SK-N-SH (cell line): ENCODE data around the gene NLRC5. TPM values are rescaled to one million over a fixed set of nuclear protein-coding genes. Genes with fewer than 3 reads are reported as not detected.

ENCODE experiments used
- CTCF ChIA-PET: fragments of 300-600, 350-600 bp; formaldehyde crosslinking; extraction: SDS; loops from one replicate; lab custom pipeline; 2021; lab: Yijun Ruan, JAX
- POLR2A ChIA-PET: fragments of 350-600 bp; sonication (Branson Sonifier 250); formaldehyde crosslinking; extraction: SDS; loops from one replicate; lab custom pipeline; 2020; ENCODE audit warnings: antibody characterized with exemption, inconsistent platforms; lab: Yijun Ruan, JAX
- DNase-seq: peaks from one replicate; pipeline ENCODE4 v3.0.0; 2012
- H2AFZ ChIP-seq: fragments of 200-600 bp; sonication (generic); 2 replicates; pipeline ENCODE4 v1.8.1; 2016; ENCODE audit warnings: antibody characterized with exemption, mild to moderate bottlenecking, low read depth
- H3F3A ChIP-seq: fragments of 200-600 bp; sonication (generic); replicated peaks from 2 replicates; pipeline ENCODE3; 2016; ENCODE audit warnings: antibody characterized with exemption, mild to moderate bottlenecking; ENCODE audit not compliant: insufficient read depth
- H3K27ac ChIP-seq, 2 experiments: fragments of 200-500 bp in 1 of 2; fragments of 200-600 bp in 1 of 2; sonication (Bioruptor generic) in 1 of 2; sonication (generic), shearing (Covaris generic) in 1 of 2; 2 replicates each; pipeline versions ENCODE4 v1.5.1 to v1.6.1; 2014 to 2016; ENCODE audit warnings: low read depth in 2 of 2, inconsistent platforms in 1 of 2, low read length in 1 of 2, mild to moderate bottlenecking in 1 of 2, mixed read lengths in 1 of 2
- H3K27me3 ChIP-seq: fragments of 200-600 bp; sonication (generic), shearing (Covaris generic); 2 replicates; pipeline ENCODE4 v1.6.1; 2016; ENCODE audit warnings: mixed run types; ENCODE audit not compliant: insufficient read depth
- H3K36me3 ChIP-seq, 2 experiments: fragments of 200-500 bp in 1 of 2; fragments of 200-600 bp in 1 of 2; sonication (Bioruptor generic) in 1 of 2; sonication (generic) in 1 of 2; replicated peaks in 1 of 2; 2 replicates each; pipeline versions ENCODE3 to v1.5.1; 2014 to 2016; ENCODE audit warnings: low read length in 1 of 2, mild to moderate bottlenecking in 1 of 2; ENCODE audit not compliant: insufficient read depth in 2 of 2, control insufficient read depth in 1 of 2
- H3K4me1 ChIP-seq, 2 experiments: fragments of 200-500 bp in 1 of 2; fragments of 200-600 bp in 1 of 2; sonication (Bioruptor generic) in 1 of 2; sonication (generic), shearing (Covaris generic) in 1 of 2; 2 replicates each; pipeline versions ENCODE4 v1.5.1 to v1.6.1; 2014 to 2016; ENCODE audit warnings: low read depth in 1 of 2, low read length in 1 of 2, mixed run types in 1 of 2; ENCODE audit not compliant: insufficient read depth in 2 of 2, control insufficient read depth in 1 of 2
- H3K4me2 ChIP-seq: fragments of 200-600 bp; sonication (generic), shearing (Covaris generic); 2 replicates; pipeline ENCODE4 v1.6.1; 2017; ENCODE audit warnings: mixed run types
- H3K4me3 ChIP-seq, 2 experiments: fragments of 200-500 bp in 1 of 2; fragments of 200-600 bp in 1 of 2; sonication (Bioruptor generic) in 1 of 2; sonication (generic), shearing (Covaris generic) in 1 of 2; 2 replicates each; pipeline versions ENCODE4 v1.5.1 to v1.8.1; 2014 to 2016; ENCODE audit warnings: low read depth in 2 of 2, inconsistent platforms in 1 of 2, low read length in 1 of 2, mild to moderate bottlenecking in 1 of 2, mixed read lengths in 1 of 2, moderate library complexity in 1 of 2
- H3K79me2 ChIP-seq: fragments of 200-600 bp; sonication (generic); 2 replicates; pipeline ENCODE4 v1.8.1; 2017; ENCODE audit warnings: mild to moderate bottlenecking; ENCODE audit not compliant: insufficient read depth
- H3K9ac ChIP-seq: fragments of 200-600 bp; sonication (generic); 2 replicates; pipeline ENCODE4 v1.6.1; 2017; ENCODE audit warnings: mixed run types
- H3K9me2 ChIP-seq: fragments of 200-600 bp; sonication (generic); 2 replicates; pipeline ENCODE4 v1.6.1; 2017; ENCODE audit warnings: mixed run types
- H3K9me3 ChIP-seq: fragments of 200-600 bp; sonication (generic); 2 replicates; pipeline ENCODE4 v1.6.1; 2017; ENCODE audit warnings: mixed run types, mild to moderate bottlenecking, moderate library complexity
- H4K20me1 ChIP-seq: fragments of 200-600 bp; sonication (generic); 2 replicates; pipeline ENCODE4 v1.6.1; 2017; ENCODE audit warnings: mild to moderate bottlenecking, mixed run types; ENCODE audit not compliant: insufficient read depth
- CHD2 ChIP-seq: fragments of 150-350 bp; IDR thresholded peaks from 2 replicates; pipeline ENCODE4 v1.6.1; 2018; ENCODE audit warnings: low read length; ENCODE audit not compliant: partially characterized antibody
- CTCF ChIP-seq: fragments of 200-600 bp; sonication (generic); IDR thresholded peaks from 2 replicates; pipeline ENCODE4 v1.6.1; 2017; ENCODE audit warnings: antibody characterized with exemption, mild to moderate bottlenecking, moderate library complexity
- ELF1 ChIP-seq: IDR thresholded peaks from 2 replicates; pipeline ENCODE4 v1.4.0; 2012
- EP300 ChIP-seq, 2 experiments: IDR thresholded peaks; 2 replicates each; pipeline versions ENCODE4 v1.4.0 to v1.6.1; 2012; ENCODE audit warnings: borderline replicate concordance in 1 of 2, low read depth in 1 of 2, low read length in 1 of 2
- EZH2phosphoT487 ChIP-seq: fragments of 200-600 bp; sonication (generic); IDR thresholded peaks from 2 replicates; pipeline ENCODE4 v1.6.1; 2017; ENCODE audit warnings: low read depth, mixed run types, mild to moderate bottlenecking, antibody characterized with exemption, moderate library complexity, borderline replicate concordance
- FOSL2 ChIP-seq: IDR thresholded peaks from 2 replicates; pipeline ENCODE4 v1.4.0; 2012; ENCODE audit warnings: low read depth, mild to moderate bottlenecking, moderate library complexity, borderline replicate concordance
- GABPA ChIP-seq: IDR thresholded peaks from 2 replicates; pipeline ENCODE4 v1.4.0; 2012; ENCODE audit warnings: low read depth, mild to moderate bottlenecking
- GATA2 ChIP-seq: sonication (generic); formaldehyde crosslinking; IDR thresholded peaks from 2 replicates; pipeline ENCODE4 v1.5.0; 2020; ENCODE audit warnings: mild to moderate bottlenecking, missing genetic modification reagents
- MAX ChIP-seq: IDR thresholded peaks from 2 replicates; pipeline ENCODE4 v1.4.0; 2012; ENCODE audit warnings: low read depth
- NFIC ChIP-seq: IDR thresholded peaks from 2 replicates; pipeline ENCODE4 v1.4.0; 2012; ENCODE audit warnings: borderline replicate concordance
- POLR2AphosphoS5 ChIP-seq: IDR thresholded peaks from 2 replicates; pipeline ENCODE4 v1.6.1; 2012; ENCODE audit warnings: low read depth, low read length
- RAD21 ChIP-seq: IDR thresholded peaks from 2 replicates; pipeline ENCODE4 v1.6.1; 2012; ENCODE audit warnings: mild to moderate bottlenecking, low read length
- RCOR1 ChIP-seq: fragments of 150-350 bp; IDR thresholded peaks from 2 replicates; pipeline ENCODE4 v1.6.1; 2017; ENCODE audit warnings: antibody characterized with exemption, low read length
- RXRA ChIP-seq: IDR thresholded peaks from 2 replicates; pipeline ENCODE4 v1.4.0; 2012; ENCODE audit warnings: low read depth, mild to moderate bottlenecking, borderline replicate concordance
- TAF1 ChIP-seq: IDR thresholded peaks from 2 replicates; pipeline ENCODE4 v1.6.1; 2012; ENCODE audit warnings: low read depth, mild to moderate bottlenecking, low read length, moderate library complexity, borderline replicate concordance
- TCF12 ChIP-seq: IDR thresholded peaks from 2 replicates; pipeline ENCODE4 v1.4.0; 2012
- USF2 ChIP-seq: fragments of 150-350 bp; IDR thresholded peaks from 2 replicates; pipeline ENCODE4 v1.6.1; 2017; ENCODE audit warnings: antibody characterized with exemption, low read length, low read depth, borderline replicate concordance
- WGBS: methylation state at CpG from one replicate; pipeline ENCODE4 v1.1.6; 2017; ENCODE audit warnings: low lambda C conversion rate; 5-methylcytosine and 5-hydroxymethylcytosine counted together
- polyA plus RNA-seq, 3 experiments: library from polyadenylated mRNA; depleted of rRNA; stranded (reverse); fragments of >200 nt; gene quantifications; 2 replicates each; pipeline ENCODE4 v1.2.3, GENCODE V29; 2012

NLRC5 gene
- polyA plus RNA-seq, 1 of the 3 experiments (the other 2 are of a cell fraction): 6.5 TPM

- Histone ChIP-seq H3K79me2 (no peaks in the 10 kb centered on the region), H3K27me3 (no peaks in the 10 kb centered on the region), H3K9ac (no peak overlapping the region), H3K4me2 (no peak overlapping the region), H3K9me2 (no peaks in the 10 kb centered on the region), H3K4me3 (no peak overlapping the region), H3K4me1 (peaks cover 0 to 10% of the 10 kb centered on the region in 2 experiments; a peak in 1 of 4 replicates), H2AFZ (no peak overlapping the region), H3K36me3 (no peaks in the 10 kb centered on the region), H3F3A (peaks cover 3% of the 10 kb centered on the region), H3K9me3 (no peaks in the 10 kb centered on the region), H3K27ac (no peak overlapping the region), H4K20me1 (no peaks in the 10 kb centered on the region)
- DNase-seq: no peak
- CTCF ChIA-PET: interaction anchor here (0.7 to 2.8 kb wide), 6 partner anchors 11 to 500 kb away, joined by 3 to 27 read pairs (median 6); partner anchors contain the start of gene CPNE2
- POLR2A ChIA-PET: interaction anchor here (1.1 kb wide), 1 partner anchor 24 kb away, joined by 4 read pairs; no protein-coding TSS in a partner anchor
- 95% methylated on average over 3 of the region's 3 CpGs for WGBS
- TF ChIP-seq TAF1: no peak
Observed at GRCh38 chr16:56966093-56966475, 23.3 kb upstream of the NLRC5 start.

GRCh38 chr16:56967733-56968132, 21.6 kb upstream of the NLRC5 start:
- no peaks in the 10 kb centered on the region for H3K79me2 ChIP-seq
- no peak for DNase-seq
- peaks cover 0 to 9% of the 10 kb centered on the region in 2 experiments; a peak in 1 of 4 replicates for H3K4me1 ChIP-seq
- H3K27me3 ChIP-seq: no peaks in the 10 kb centered on the region
- ChIA-PET POLR2A (no interaction called here), CTCF (no interaction called here)
- WGBS: 37% methylated on average over 2 of the region's 2 CpGs
- no peak overlapping the region for H3K4me3 ChIP-seq
- no peak overlapping the region for H3K4me2 ChIP-seq
- TF ChIP-seq POLR2AphosphoS5: no peak
- TF ChIP-seq RXRA: no peak
- no peak for TF ChIP-seq RCOR1
- no peak for TF ChIP-seq CTCF
- TF ChIP-seq RAD21: no peak
- TF ChIP-seq EZH2phosphoT487: no peak
- no peak for TF ChIP-seq EP300 (IDR thresholded peaks at IDR 0.05; ENCODE audit: borderline replicate concordance in 1 of 2, low read depth in 1 of 2, low read length in 1 of 2)
- no peak for TF ChIP-seq GABPA
- no peak for TF ChIP-seq MAX
- no peak for TF ChIP-seq CHD2
- TF ChIP-seq TAF1: no peak
- no peak for TF ChIP-seq FOSL2
- TF ChIP-seq ELF1: no peak
- no peak for TF ChIP-seq NFIC
- no peak for TF ChIP-seq USF2
- TF ChIP-seq GATA2 (CRISPR knock-in tag): no peak
- no peak for TF ChIP-seq TCF12
- H4K20me1 ChIP-seq: no peaks in the 10 kb centered on the region
- no peak overlapping the region for H3K9ac ChIP-seq
- no peak overlapping the region for H2AFZ ChIP-seq
- H3K36me3 ChIP-seq: no peaks in the 10 kb centered on the region
- H3K27ac ChIP-seq: no peak overlapping the region
- H3K9me3 ChIP-seq: no peaks in the 10 kb centered on the region
- H3F3A ChIP-seq: peaks cover 6% of the 10 kb centered on the region
- no peaks in the 10 kb centered on the region for H3K9me2 ChIP-seq
